ENCODE measurements around the gene MOB3B.
"Not testable (repeated sequence)": the region's sequence is repeated elsewhere in the genome, so short reads cannot be mapped to it uniquely, and the experiment has no call there.

DNA sequence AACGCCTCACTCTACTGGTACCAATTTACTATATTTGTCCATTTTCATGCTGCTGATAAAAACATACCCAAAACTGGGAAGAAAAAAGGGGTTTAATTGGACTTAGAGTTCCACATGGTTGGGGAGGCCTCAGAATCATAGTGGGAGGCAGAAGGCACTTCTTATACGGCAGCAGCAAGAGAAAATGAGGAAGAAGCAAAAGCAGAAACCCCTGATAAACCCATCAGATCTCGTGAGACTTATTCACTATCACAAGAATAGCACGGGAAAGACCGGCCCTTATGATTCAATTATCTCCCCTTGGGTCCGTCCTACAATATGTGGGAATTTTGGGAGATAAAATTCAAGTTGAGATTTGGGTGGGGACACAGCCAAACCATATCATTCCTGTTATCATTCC, 63.1 kb downstream of the MOB3B start:
- TF ChIP-seq POLR2A (IDR thresholded peaks at IDR 0.05), result not testable (repeated sequence)
- TF ChIP-seq, protein P1, sequence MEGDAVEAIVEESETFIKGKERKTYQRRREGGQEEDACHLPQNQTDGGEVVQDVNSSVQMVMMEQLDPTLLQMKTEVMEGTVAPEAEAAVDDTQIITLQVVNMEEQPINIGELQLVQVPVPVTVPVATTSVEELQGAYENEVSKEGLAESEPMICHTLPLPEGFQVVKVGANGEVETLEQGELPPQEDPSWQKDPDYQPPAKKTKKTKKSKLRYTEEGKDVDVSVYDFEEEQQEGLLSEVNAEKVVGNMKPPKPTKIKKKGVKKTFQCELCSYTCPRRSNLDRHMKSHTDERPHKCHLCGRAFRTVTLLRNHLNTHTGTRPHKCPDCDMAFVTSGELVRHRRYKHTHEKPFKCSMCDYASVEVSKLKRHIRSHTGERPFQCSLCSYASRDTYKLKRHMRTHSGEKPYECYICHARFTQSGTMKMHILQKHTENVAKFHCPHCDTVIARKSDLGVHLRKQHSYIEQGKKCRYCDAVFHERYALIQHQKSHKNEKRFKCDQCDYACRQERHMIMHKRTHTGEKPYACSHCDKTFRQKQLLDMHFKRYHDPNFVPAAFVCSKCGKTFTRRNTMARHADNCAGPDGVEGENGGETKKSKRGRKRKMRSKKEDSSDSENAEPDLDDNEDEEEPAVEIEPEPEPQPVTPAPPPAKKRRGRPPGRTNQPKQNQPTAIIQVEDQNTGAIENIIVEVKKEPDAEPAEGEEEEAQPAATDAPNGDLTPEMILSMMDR (IDR thresholded peaks at IDR 0.05), result not testable (repeated sequence)
